HepG2 (cell line): ENCODE results near the gene PTMA. TPM values are rescaled to one million over a fixed set of nuclear protein-coding genes. Genes with fewer than 3 reads are reported as not detected.

Source experiments
- REL ChIP-seq: sonication (generic); formaldehyde crosslinking; conservative IDR thresholded peaks from 2 replicates; pipeline ENCODE4 v1.8.0; 2022; ENCODE audit warnings: mild to moderate bottlenecking, missing genetic modification reagents, moderate library complexity
- REXO4 ChIP-seq: sonication (generic); formaldehyde crosslinking; IDR thresholded peaks from 2 replicates; pipeline ENCODE4 v1.8.0; 2022; ENCODE audit warnings: missing genetic modification reagents, mild to moderate bottlenecking, borderline replicate concordance
- SCMH1 ChIP-seq: sonication (generic); formaldehyde crosslinking; IDR thresholded peaks from 2 replicates; pipeline ENCODE4 v1.9.0; 2021; ENCODE audit warnings: missing genetic modification reagents, mild to moderate bottlenecking, borderline replicate concordance
- ZNF549 ChIP-seq: sonication (generic); formaldehyde crosslinking; IDR thresholded peaks from 2 replicates; pipeline ENCODE4 v1.5.0; 2020; ENCODE audit warnings: missing genetic modification reagents
- polyA plus RNA-seq, 8 experiments: library from polyadenylated mRNA; depleted of rRNA in 3 of 8; stranded (reverse) in 7 of 8; unstranded in 1 of 8; fragments of >200 nt; fragmentation: Illumina TruSeq in 4 of 8; extraction: Trizol in 4 of 8; gene quantifications; 2 replicates each; pipeline versions ENCODE4 v1.2.1 to v1.2.3, GENCODE V29; 2011 to 2016; ENCODE audit warnings: low read depth in 4 of 8, missing spikeins in 1 of 8, mixed read lengths in 1 of 8; ENCODE audit not compliant: insufficient read depth in 1 of 8
- total RNA-seq, 5 experiments: library from RNA; depleted of rRNA; stranded (reverse); fragments of >200 nt; fragmentation: Illumina TruSeq; extraction: Trizol; gene quantifications; 2 replicates each; pipeline ENCODE4 v1.2.3, GENCODE V29; 2016; ENCODE audit warnings: low read depth in 1 of 5
- TF ChIP-seq, protein P1 (sequence below): sonication (generic); formaldehyde crosslinking; IDR thresholded peaks from 2 replicates; pipeline ENCODE4 v1.5.1; 2020; ENCODE audit warnings: mild to moderate bottlenecking, missing genetic modification reagents
- TF ChIP-seq, protein P2 (sequence below): sonication (generic); formaldehyde crosslinking; IDR thresholded peaks from 2 replicates; pipeline ENCODE4 v1.4.0; 2020; ENCODE audit warnings: low read depth, mild to moderate bottlenecking, missing genetic modification reagents
- TF ChIP-seq, protein P3 (sequence below), 2 experiments: sonication (generic) in 1 of 2; formaldehyde crosslinking in 1 of 2; IDR thresholded peaks; 2 replicates each; pipeline versions ENCODE4 v1.6.1 to v1.9.0; 2014 to 2022; ENCODE audit warnings: antibody characterized with exemption in 1 of 2, borderline replicate concordance in 1 of 2, inconsistent platforms in 1 of 2, low read depth in 1 of 2, missing genetic modification reagents in 1 of 2
- TF ChIP-seq, protein P4 (sequence below): sonication (generic); formaldehyde crosslinking; IDR thresholded peaks from 2 replicates; pipeline ENCODE4 v1.8.0; 2023; ENCODE audit warnings: mild to moderate bottlenecking, missing genetic modification reagents

The PTMA gene
- total and polyA plus RNA-seq, 2 of the 13 experiments (the other 11 are each of a cell fraction or from before 2014, with no cell fraction given), result 190 to 1,086 TPM

DNA sequence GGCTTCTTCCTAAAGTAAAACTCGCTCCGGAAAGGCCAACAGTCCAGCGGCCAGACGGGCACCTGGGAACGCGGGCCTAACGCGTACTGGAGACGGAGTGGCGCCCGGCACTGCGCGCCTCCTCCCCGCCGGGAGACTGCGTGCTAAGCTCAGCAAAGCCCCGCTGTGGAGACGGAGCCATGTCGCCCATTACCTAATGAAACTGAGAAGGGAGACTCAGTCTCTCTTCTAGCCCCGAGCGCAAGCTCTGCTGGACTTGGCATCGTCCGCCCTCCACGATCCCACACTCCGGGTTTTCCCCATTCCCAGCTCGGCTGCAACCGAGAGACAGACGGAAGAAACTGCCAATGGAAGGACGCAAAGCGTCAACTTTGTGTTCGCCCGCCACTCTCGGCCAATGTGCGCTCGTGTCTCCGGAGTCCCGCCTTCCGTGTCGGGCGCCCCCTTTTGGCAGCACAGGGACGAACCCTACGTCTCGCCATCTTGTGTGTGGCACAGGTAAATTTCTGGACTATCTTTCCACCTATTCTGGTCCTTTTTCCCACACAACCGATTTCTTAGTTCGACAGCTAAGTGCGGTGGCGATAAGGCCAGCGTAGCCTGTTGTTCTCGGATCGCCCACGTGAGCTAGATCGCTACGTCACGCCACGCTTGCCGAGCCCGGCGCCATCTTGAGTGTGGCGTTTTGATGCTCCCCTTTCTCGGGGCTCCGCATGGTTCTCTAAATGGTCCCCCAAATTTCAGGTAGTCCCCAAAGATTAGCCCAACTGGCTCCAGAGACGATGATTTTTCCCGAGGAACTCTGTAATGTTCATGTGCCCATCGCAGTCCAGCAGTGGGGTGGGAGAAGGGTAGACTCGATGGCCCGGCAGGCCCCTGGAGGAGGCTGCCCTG is 1.3 kb upstream of the PTMA start (continued):
- TF ChIP-seq, protein P1, sequence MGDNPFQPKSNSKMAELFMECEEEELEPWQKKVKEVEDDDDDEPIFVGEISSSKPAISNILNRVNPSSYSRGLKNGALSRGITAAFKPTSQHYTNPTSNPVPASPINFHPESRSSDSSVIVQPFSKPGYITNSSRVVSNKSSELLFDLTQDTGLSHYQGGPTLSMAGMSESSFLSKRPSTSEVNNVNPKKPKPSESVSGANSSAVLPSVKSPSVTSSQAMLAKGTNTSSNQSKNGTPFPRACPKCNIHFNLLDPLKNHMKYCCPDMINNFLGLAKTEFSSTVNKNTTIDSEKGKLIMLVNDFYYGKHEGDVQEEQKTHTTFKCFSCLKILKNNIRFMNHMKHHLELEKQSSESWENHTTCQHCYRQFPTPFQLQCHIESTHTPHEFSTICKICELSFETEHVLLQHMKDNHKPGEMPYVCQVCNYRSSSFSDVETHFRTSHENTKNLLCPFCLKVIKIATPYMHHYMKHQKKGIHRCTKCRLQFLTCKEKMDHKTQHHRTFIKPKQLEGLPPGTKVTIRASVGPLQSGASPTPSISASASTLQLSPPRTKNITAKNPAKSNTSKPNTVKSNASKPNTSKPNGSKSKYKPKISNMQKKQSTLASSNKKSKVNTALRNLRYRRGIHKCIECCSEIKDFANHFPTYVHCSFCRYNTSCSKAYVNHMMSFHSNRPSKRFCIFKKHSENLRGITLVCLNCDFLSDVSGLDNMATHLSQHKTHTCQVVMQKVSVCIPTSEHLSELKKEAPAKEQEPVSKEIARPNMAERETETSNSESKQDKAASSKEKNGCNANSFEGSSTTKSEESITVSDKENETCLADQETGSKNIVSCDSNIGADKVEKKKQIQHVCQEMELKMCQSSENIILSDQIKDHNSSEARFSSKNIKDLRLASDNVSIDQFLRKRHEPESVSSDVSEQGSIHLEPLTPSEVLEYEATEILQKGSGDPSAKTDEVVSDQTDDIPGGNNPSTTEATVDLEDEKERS, result peak; percentile 95
- no peak for TF ChIP-seq REXO4 (CRISPR knock-in tag)
- TF ChIP-seq, protein P2, sequence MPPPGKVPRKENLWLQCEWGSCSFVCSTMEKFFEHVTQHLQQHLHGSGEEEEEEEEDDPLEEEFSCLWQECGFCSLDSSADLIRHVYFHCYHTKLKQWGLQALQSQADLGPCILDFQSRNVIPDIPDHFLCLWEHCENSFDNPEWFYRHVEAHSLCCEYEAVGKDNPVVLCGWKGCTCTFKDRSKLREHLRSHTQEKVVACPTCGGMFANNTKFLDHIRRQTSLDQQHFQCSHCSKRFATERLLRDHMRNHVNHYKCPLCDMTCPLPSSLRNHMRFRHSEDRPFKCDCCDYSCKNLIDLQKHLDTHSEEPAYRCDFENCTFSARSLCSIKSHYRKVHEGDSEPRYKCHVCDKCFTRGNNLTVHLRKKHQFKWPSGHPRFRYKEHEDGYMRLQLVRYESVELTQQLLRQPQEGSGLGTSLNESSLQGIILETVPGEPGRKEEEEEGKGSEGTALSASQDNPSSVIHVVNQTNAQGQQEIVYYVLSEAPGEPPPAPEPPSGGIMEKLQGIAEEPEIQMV, result peak; percentile 93
- TF ChIP-seq, protein P3, sequence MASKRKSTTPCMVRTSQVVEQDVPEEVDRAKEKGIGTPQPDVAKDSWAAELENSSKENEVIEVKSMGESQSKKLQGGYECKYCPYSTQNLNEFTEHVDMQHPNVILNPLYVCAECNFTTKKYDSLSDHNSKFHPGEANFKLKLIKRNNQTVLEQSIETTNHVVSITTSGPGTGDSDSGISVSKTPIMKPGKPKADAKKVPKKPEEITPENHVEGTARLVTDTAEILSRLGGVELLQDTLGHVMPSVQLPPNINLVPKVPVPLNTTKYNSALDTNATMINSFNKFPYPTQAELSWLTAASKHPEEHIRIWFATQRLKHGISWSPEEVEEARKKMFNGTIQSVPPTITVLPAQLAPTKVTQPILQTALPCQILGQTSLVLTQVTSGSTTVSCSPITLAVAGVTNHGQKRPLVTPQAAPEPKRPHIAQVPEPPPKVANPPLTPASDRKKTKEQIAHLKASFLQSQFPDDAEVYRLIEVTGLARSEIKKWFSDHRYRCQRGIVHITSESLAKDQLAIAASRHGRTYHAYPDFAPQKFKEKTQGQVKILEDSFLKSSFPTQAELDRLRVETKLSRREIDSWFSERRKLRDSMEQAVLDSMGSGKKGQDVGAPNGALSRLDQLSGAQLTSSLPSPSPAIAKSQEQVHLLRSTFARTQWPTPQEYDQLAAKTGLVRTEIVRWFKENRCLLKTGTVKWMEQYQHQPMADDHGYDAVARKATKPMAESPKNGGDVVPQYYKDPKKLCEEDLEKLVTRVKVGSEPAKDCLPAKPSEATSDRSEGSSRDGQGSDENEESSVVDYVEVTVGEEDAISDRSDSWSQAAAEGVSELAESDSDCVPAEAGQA (IDR thresholded peaks at IDR 0.05; ENCODE audit: low read depth), result peak; percentile 88
- TF ChIP-seq, protein P3 (CRISPR knock-in tag; IDR thresholded peaks at IDR 0.05; ENCODE audit: borderline replicate concordance), result no peak
- TF ChIP-seq SCMH1 (CRISPR knock-in tag), result no peak
- 0 out of 2 replicates have a peak, but pooled peaks have one; percentile 46 for TF ChIP-seq REL
- TF ChIP-seq, protein P4, sequence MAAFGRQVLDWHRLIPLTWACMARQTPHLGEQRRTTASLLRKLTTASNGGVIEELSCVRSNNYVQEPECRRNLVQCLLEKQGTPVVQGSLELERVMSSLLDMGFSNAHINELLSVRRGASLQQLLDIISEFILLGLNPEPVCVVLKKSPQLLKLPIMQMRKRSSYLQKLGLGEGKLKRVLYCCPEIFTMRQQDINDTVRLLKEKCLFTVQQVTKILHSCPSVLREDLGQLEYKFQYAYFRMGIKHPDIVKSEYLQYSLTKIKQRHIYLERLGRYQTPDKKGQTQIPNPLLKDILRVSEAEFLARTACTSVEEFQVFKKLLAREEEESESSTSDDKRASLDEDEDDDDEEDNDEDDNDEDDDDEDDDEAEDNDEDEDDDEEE (CRISPR knock-in tag), result no peak
- no peak for TF ChIP-seq ZNF549 (CRISPR knock-in tag)
